ENCODE measurements around the gene PALLD.

The PALLD gene

GRCh38 chr4:168846414-168846813, 349.6 kb downstream of the PALLD start:
- Histone ChIP-seq H3K36me3 (no peaks in the 10 kb centered on the region), H3K4me1 (0 out of 2 replicates have a peak, but pooled peaks cover 5% of the 10 kb centered on the region), H3K4me3 (ENCODE audit: low read depth, low read length) (no peak overlapping the region), H3K27me3 (no peaks in the 10 kb centered on the region), H3K9me3 (no peaks in the 10 kb centered on the region)
- TF ChIP-seq CTCF (IDR thresholded peaks at IDR 0.05; ENCODE audit: low read depth, low read length): no peak
- DNase-seq: no peak

- Histone ChIP-seq H3K4me3 (ENCODE audit: low read depth, low read length) (peak overlapping the region; percentile 31), H3K4me1 (0 out of 2 replicates have a peak, but pooled peaks cover 5% of the 10 kb centered on the region)
- DNase-seq: peak; percentile 45
These were observed 351.1 kb downstream of the PALLD start for GRCh38 chr4:168847771-168848502.

GRCh38 chr4:168849030-168849675, 352.3 kb downstream of the PALLD start:
- Histone ChIP-seq H3K9me3 (no peaks in the 10 kb centered on the region), H3K4me1 (0 out of 2 replicates have a peak, but pooled peaks cover 5% of the 10 kb centered on the region), H3K4me3 (ENCODE audit: low read depth, low read length) (no peak overlapping the region), H3K27me3 (no peaks in the 10 kb centered on the region), H3K36me3 (no peaks in the 10 kb centered on the region)
- TF ChIP-seq CTCF (IDR thresholded peaks at IDR 0.05; ENCODE audit: low read depth, low read length): no peak
- DNase-seq: no peak

More at GRCh38 chr4:168847771-168848502, 351.1 kb downstream of the PALLD start:
- no peaks in the 10 kb centered on the region for H3K27me3 ChIP-seq
- H3K9me3 ChIP-seq: no peaks in the 10 kb centered on the region
- no peaks in the 10 kb centered on the region for H3K36me3 ChIP-seq
- no peak for TF ChIP-seq CTCF (IDR thresholded peaks at IDR 0.05; ENCODE audit: low read depth, low read length)

GRCh38 chr4:168849997-168850396, 353.1 kb downstream of the PALLD start:
- H3K4me1 ChIP-seq: 0 out of 2 replicates have a peak, but pooled peaks cover 5% of the 10 kb centered on the region
- H3K4me3 ChIP-seq (ENCODE audit: low read depth, low read length): no peak overlapping the region
- TF ChIP-seq CTCF (IDR thresholded peaks at IDR 0.05; ENCODE audit: low read depth, low read length): no peak
- H3K9me3 ChIP-seq: no peaks in the 10 kb centered on the region
- H3K27me3 ChIP-seq: no peaks in the 10 kb centered on the region
- DNase-seq: no peak
- H3K36me3 ChIP-seq: no peaks in the 10 kb centered on the region

- Histone ChIP-seq H3K27me3 (no peaks in the 10 kb centered on the region), H3K4me1 (0 out of 2 replicates have a peak, but pooled peaks cover 5% of the 10 kb centered on the region), H3K9me3 (no peaks in the 10 kb centered on the region), H3K4me3 (ENCODE audit: low read depth, low read length) (no peak overlapping the region), H3K36me3 (no peaks in the 10 kb centered on the region)
- no peak for TF ChIP-seq CTCF (IDR thresholded peaks at IDR 0.05; ENCODE audit: low read depth, low read length)
- no peak for DNase-seq
These were observed 355.5 kb downstream of the PALLD start for GRCh38 chr4:168852387-168852786.
